DND-41 (cell line): Measurements from ENCODE around the gene SYNE3.

Experiments
- EZH2 ChIP-seq: IDR thresholded peaks from 3 replicates; pipeline ENCODE4 v1.6.1; 2012; ENCODE audit warnings: borderline replicate concordance, low read depth, mild to moderate bottlenecking, moderate library complexity, low read length, inconsistent platforms; ENCODE audit not compliant: severe bottlenecking
- TF ChIP-seq, protein P1 (sequence below): IDR thresholded peaks from 2 replicates; pipeline ENCODE4 v1.5.1; 2012; ENCODE audit warnings: borderline replicate concordance, low read length, moderate library complexity, mild to moderate bottlenecking; ENCODE audit not compliant: poor library complexity, severe bottlenecking; ENCODE audit errors: extremely low read depth

DNA sequence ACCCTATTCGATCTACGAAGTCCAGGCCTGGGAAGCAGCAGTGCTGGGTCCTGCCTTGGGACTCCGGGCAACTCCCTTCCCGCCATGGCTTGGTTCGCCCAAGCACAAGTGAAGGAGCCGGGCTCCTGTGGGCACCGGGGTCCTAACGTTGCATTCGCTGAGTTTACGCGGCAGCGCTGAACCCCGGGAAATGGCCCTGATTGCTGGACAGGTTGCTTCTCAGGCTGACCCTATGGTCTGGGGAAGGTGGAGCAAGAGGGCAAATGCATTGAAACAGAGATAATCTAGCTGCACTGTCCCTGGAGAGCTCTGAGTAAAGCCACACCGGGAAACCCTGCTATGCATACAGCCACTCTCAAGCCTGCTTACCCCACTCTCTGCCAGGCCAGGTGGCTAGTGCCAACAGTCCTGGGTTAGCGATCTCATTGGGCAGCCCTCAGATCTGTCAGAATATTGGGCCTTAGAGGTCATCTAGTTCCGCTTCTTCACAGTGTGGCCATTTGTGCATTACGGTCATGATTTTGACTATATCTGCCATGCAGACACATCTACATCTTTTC, 11.3 kb downstream of the SYNE3 start:
- TF ChIP-seq, protein P1, sequence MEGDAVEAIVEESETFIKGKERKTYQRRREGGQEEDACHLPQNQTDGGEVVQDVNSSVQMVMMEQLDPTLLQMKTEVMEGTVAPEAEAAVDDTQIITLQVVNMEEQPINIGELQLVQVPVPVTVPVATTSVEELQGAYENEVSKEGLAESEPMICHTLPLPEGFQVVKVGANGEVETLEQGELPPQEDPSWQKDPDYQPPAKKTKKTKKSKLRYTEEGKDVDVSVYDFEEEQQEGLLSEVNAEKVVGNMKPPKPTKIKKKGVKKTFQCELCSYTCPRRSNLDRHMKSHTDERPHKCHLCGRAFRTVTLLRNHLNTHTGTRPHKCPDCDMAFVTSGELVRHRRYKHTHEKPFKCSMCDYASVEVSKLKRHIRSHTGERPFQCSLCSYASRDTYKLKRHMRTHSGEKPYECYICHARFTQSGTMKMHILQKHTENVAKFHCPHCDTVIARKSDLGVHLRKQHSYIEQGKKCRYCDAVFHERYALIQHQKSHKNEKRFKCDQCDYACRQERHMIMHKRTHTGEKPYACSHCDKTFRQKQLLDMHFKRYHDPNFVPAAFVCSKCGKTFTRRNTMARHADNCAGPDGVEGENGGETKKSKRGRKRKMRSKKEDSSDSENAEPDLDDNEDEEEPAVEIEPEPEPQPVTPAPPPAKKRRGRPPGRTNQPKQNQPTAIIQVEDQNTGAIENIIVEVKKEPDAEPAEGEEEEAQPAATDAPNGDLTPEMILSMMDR: no peak
- no peak for TF ChIP-seq EZH2
